DOHH2 (cell line): Measurements from ENCODE around the gene NPEPL1.

Source experiments
- H3F3A ChIP-seq: fragments of 200-600 bp; sonication (generic), shearing (Covaris generic); 2 replicates; pipeline ENCODE4 v1.6.0; 2016; ENCODE audit warnings: antibody characterized with exemption, mild to moderate bottlenecking; ENCODE audit not compliant: control insufficient read depth, insufficient read depth
- H3K27ac ChIP-seq: fragments of 200-600 bp; sonication (generic); 2 replicates; pipeline ENCODE4 v1.5.1; 2014; ENCODE audit warnings: low read depth, mild to moderate bottlenecking, low read length, moderate library complexity
- H3K27me3 ChIP-seq: fragments of 200-600 bp; sonication (generic); 2 replicates; pipeline ENCODE4 v1.6.1; 2014; ENCODE audit warnings: mild to moderate bottlenecking, low read length, mixed read lengths; ENCODE audit not compliant: control insufficient read depth
- H3K36me3 ChIP-seq: fragments of 200-600 bp; sonication (generic); 2 replicates; pipeline ENCODE4 v1.6.1; 2014; ENCODE audit warnings: mild to moderate bottlenecking, low read length, moderate library complexity, mixed read lengths; ENCODE audit not compliant: control insufficient read depth
- H3K4me1 ChIP-seq: fragments of 200-600 bp; sonication (generic); 2 replicates; pipeline ENCODE4 v1.6.1; 2014; ENCODE audit warnings: mild to moderate bottlenecking, low read length, mixed read lengths; ENCODE audit not compliant: control insufficient read depth
- H3K4me2 ChIP-seq: fragments of 200-600 bp; sonication (generic); 2 replicates; pipeline ENCODE4 v1.6.0; 2014; ENCODE audit warnings: mild to moderate bottlenecking, low read length, moderate library complexity
- H3K4me3 ChIP-seq: fragments of 200-600 bp; sonication (generic); 2 replicates; pipeline ENCODE4 v1.5.1; 2014; ENCODE audit warnings: mild to moderate bottlenecking, low read length, mixed read lengths
- H3K79me2 ChIP-seq: fragments of 200-600 bp; sonication (generic); 2 replicates; pipeline ENCODE4 v1.6.1; 2014; ENCODE audit warnings: mild to moderate bottlenecking, low read length, mixed read lengths; ENCODE audit not compliant: control insufficient read depth
- H3K9me2 ChIP-seq: fragments of 200-600 bp; sonication (generic); replicated peaks from 2 replicates; pipeline ENCODE4 v1.6.1; 2014; ENCODE audit warnings: mild to moderate bottlenecking, low read length, mixed read lengths; ENCODE audit not compliant: control insufficient read depth
- H3K9me3 ChIP-seq: fragments of 200-600 bp; sonication (generic); 2 replicates; pipeline ENCODE4 v1.6.1; 2014; ENCODE audit warnings: antibody characterized with exemption, low read length, mixed read lengths; ENCODE audit not compliant: control insufficient read depth, insufficient read depth
- H4K20me1 ChIP-seq: fragments of 200-600 bp; sonication (generic); 2 replicates; pipeline ENCODE4 v1.6.0; 2014; ENCODE audit warnings: low read depth, mild to moderate bottlenecking, antibody characterized with exemption, low read length, moderate library complexity; ENCODE audit not compliant: control insufficient read depth, insufficient read depth
- EZH2phosphoT487 ChIP-seq: fragments of 200-600 bp; sonication (generic); IDR thresholded peaks from 2 replicates; pipeline ENCODE4 v1.6.1; 2017; ENCODE audit warnings: borderline replicate concordance, mild to moderate bottlenecking, antibody characterized with exemption, low read length, moderate library complexity, mixed read lengths
- TF ChIP-seq, protein P1 (sequence below): fragments of 200-600 bp; sonication (generic); IDR thresholded peaks from one replicate; pipeline ENCODE4 v1.5.1; 2014; ENCODE audit warnings: antibody characterized with exemption, mild to moderate bottlenecking, low read depth, low read length; ENCODE audit not compliant: poor library complexity, severe bottlenecking

NPEPL1 gene

GRCh38 chr20:58708246-58708931 is 15.8 kb downstream of the NPEPL1 start:
- no peak for TF ChIP-seq EZH2phosphoT487
- TF ChIP-seq, protein P1, sequence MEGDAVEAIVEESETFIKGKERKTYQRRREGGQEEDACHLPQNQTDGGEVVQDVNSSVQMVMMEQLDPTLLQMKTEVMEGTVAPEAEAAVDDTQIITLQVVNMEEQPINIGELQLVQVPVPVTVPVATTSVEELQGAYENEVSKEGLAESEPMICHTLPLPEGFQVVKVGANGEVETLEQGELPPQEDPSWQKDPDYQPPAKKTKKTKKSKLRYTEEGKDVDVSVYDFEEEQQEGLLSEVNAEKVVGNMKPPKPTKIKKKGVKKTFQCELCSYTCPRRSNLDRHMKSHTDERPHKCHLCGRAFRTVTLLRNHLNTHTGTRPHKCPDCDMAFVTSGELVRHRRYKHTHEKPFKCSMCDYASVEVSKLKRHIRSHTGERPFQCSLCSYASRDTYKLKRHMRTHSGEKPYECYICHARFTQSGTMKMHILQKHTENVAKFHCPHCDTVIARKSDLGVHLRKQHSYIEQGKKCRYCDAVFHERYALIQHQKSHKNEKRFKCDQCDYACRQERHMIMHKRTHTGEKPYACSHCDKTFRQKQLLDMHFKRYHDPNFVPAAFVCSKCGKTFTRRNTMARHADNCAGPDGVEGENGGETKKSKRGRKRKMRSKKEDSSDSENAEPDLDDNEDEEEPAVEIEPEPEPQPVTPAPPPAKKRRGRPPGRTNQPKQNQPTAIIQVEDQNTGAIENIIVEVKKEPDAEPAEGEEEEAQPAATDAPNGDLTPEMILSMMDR, result no peak
- H3K9me2 ChIP-seq, result no peaks in the 10 kb centered on the region
- H3K36me3 ChIP-seq, result no peaks in the 10 kb centered on the region
- H3F3A ChIP-seq, result no peaks in the 10 kb centered on the region
- no peaks in the 10 kb centered on the region for H3K79me2 ChIP-seq
- no peak overlapping the region for H3K4me2 ChIP-seq
- H3K4me3 ChIP-seq, result no peak overlapping the region
- no peaks in the 10 kb centered on the region for H3K9me3 ChIP-seq
- no peaks in the 10 kb centered on the region for H3K4me1 ChIP-seq
- H4K20me1 ChIP-seq, result no peaks in the 10 kb centered on the region
- H3K27me3 ChIP-seq, result no peaks in the 10 kb centered on the region
- H3K27ac ChIP-seq, result no peak overlapping the region

GRCh38 chr20:58709013-58709702 is 16.6 kb downstream of the NPEPL1 start:
- H3K79me2 ChIP-seq, result no peaks in the 10 kb centered on the region
- H3K36me3 ChIP-seq, result no peaks in the 10 kb centered on the region
- H3K9me3 ChIP-seq, result no peaks in the 10 kb centered on the region
- H3K4me1 ChIP-seq, result no peaks in the 10 kb centered on the region
- no peaks in the 10 kb centered on the region for H3F3A ChIP-seq
- H3K27ac ChIP-seq, result no peak overlapping the region
- H3K4me3 ChIP-seq, result no peak overlapping the region
- H3K27me3 ChIP-seq, result no peaks in the 10 kb centered on the region
- no peak overlapping the region for H3K4me2 ChIP-seq
- H4K20me1 ChIP-seq, result no peaks in the 10 kb centered on the region
- no peaks in the 10 kb centered on the region for H3K9me2 ChIP-seq
- TF ChIP-seq, protein P1, result no peak

- Histone ChIP-seq H3K27me3 (no peaks in the 10 kb centered on the region), H3K4me2 (no peak overlapping the region), H3K79me2 (no peaks in the 10 kb centered on the region), H3K9me3 (no peaks in the 10 kb centered on the region), H4K20me1 (no peaks in the 10 kb centered on the region), H3K4me3 (no peak overlapping the region), H3K36me3 (no peaks in the 10 kb centered on the region), H3K9me2 (no peaks in the 10 kb centered on the region), H3K27ac (no peak overlapping the region), H3F3A (no peaks in the 10 kb centered on the region), H3K4me1 (no peaks in the 10 kb centered on the region)
- no peak for TF ChIP-seq EZH2phosphoT487
- TF ChIP-seq, protein P1, result no peak
These were observed 17.1 kb downstream of the NPEPL1 start for GRCh38 chr20:58709703-58710039.
